ENCODE data around the gene GRN. TPM values are rescaled to one million over a fixed set of nuclear protein-coding genes. Genes with fewer than 3 reads are reported as not detected.

GRN gene
- total and polyA plus RNA-seq, 2 of the 13 experiments (the other 11 are each of a cell fraction or from before 2014, with no cell fraction given): 86.6 to 143 TPM

DNA sequence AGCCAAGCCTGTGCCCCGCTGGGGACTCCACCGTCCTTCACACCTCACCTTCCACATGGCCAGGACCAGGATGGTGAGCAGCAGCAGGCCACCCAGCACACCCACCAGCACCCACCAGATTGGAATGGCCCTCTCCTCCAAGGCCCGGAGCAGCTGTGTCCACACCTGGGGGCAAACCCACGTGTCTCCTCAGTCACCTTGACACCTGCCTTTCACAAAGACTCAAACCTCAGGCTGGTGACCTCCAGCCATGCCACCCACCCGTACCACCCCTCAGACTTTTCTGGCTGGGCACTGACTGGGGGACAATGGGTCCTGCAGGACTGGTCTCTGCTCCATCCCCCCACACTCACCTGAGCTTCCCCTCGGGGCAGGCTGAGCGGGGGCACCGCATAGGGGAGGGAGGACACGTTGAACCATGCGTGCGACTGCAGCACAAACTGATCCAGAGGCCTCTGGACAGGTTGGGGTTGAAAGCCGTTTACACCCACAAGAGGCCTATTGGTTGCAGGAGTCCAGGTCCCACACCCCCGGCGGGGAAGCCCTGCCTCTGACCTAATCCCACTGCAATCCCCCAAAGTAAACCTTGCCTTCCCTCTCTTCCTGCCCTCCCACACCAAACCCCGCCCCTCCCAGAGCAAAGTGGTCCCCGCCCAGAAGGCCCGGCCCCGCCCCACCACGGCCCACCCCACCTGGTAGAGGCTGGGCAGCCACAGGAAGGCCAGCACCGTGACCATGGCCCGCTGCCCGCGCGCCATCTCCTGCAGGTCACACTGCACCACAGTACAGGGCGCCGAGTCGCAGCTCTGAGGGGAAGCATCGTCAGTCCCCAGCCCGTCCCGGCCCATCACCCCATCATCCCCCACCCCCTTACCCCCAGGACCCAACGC, 29.4 kb downstream of the GRN start (continued):
- TF ChIP-seq, protein P1, sequence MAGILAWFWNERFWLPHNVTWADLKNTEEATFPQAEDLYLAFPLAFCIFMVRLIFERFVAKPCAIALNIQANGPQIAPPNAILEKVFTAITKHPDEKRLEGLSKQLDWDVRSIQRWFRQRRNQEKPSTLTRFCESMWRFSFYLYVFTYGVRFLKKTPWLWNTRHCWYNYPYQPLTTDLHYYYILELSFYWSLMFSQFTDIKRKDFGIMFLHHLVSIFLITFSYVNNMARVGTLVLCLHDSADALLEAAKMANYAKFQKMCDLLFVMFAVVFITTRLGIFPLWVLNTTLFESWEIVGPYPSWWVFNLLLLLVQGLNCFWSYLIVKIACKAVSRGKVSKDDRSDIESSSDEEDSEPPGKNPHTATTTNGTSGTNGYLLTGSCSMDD (CRISPR knock-in tag; IDR thresholded peaks at IDR 0.05): no peak
- TF ChIP-seq TOPORS (CRISPR knock-in tag; IDR thresholded peaks at IDR 0.05): no peak
- no peak for TF ChIP-seq ZBTB46 (CRISPR knock-in tag; IDR thresholded peaks at IDR 0.05; ENCODE audit: borderline replicate concordance)
- TF ChIP-seq, protein P2, sequence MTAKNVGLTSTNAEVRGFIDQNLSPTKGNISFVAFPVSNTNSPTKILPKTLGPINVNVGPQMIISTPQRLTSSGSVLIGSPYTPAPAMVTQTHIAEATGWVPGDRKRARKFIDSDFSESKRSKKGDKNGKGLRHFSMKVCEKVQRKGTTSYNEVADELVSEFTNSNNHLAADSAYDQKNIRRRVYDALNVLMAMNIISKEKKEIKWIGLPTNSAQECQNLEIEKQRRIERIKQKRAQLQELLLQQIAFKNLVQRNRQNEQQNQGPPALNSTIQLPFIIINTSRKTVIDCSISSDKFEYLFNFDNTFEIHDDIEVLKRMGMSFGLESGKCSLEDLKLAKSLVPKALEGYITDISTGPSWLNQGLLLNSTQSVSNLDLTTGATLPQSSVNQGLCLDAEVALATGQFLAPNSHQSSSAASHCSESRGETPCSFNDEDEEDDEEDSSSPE (CRISPR knock-in tag; IDR thresholded peaks at IDR 0.05): no peak
- TF ChIP-seq SNAPC5 (CRISPR knock-in tag; IDR thresholded peaks at IDR 0.05; ENCODE audit: borderline replicate concordance): no peak
- no peak for TF ChIP-seq ZSCAN29 (CRISPR knock-in tag; conservative IDR thresholded peaks at IDR 0.05)
- peak; percentile 41 for TF ChIP-seq SRSF1 (optimal IDR thresholded peaks at IDR 0.05; ENCODE audit: low read depth, low read length)
- peak; percentile 79 for TF ChIP-seq ZNF747 (CRISPR knock-in tag; IDR thresholded peaks at IDR 0.05; ENCODE audit: borderline replicate concordance)
- no peak for TF ChIP-seq PAX8 (CRISPR knock-in tag; IDR thresholded peaks at IDR 0.05; ENCODE audit: borderline replicate concordance)
- no peak for TF ChIP-seq RFXAP (CRISPR knock-in tag; IDR thresholded peaks at IDR 0.05; ENCODE audit: borderline replicate concordance)
- TF ChIP-seq PLRG1 (conservative IDR thresholded peaks at IDR 0.05): no peak
- no peak for TF ChIP-seq KLF6 (CRISPR knock-in tag; IDR thresholded peaks at IDR 0.05)
- TF ChIP-seq TARDBP (CRISPR knock-in tag; IDR thresholded peaks at IDR 0.05): no peak
- TF ChIP-seq RBFOX2 (IDR thresholded peaks at IDR 0.05; ENCODE audit: low read depth, low read length): no peak
- TF ChIP-seq, protein P3, sequence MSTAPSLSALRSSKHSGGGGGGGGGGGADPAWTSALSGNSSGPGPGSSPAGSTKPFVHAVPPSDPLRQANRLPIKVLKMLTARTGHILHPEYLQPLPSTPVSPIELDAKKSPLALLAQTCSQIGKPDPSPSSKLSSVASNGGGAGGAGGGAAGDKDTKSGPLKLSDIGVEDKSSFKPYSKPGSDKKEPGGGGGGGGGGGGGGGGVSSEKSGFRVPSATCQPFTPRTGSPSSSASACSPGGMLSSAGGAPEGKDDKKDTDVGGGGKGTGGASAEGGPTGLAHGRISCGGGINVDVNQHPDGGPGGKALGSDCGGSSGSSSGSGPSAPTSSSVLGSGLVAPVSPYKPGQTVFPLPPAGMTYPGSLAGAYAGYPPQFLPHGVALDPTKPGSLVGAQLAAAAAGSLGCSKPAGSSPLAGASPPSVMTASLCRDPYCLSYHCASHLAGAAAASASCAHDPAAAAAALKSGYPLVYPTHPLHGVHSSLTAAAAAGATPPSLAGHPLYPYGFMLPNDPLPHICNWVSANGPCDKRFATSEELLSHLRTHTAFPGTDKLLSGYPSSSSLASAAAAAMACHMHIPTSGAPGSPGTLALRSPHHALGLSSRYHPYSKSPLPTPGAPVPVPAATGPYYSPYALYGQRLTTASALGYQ (CRISPR knock-in tag; IDR thresholded peaks at IDR 0.05): no peak
- TF ChIP-seq HDAC6 (IDR thresholded peaks at IDR 0.05; ENCODE audit: low read depth, low read length): no peak
- TF ChIP-seq NONO (IDR thresholded peaks at IDR 0.05): no peak
- TF ChIP-seq NONO (CRISPR knock-in tag; conservative IDR thresholded peaks at IDR 0.05): peak; percentile 50; the same call in 1 of the 2 replicates
- TF ChIP-seq ZBTB44 (CRISPR knock-in tag; IDR thresholded peaks at IDR 0.05): no peak
